SK-N-SH (cell line): ENCODE results near the gene NRL.
"Not testable (repeated sequence)": the region's sequence is repeated elsewhere in the genome, so short reads cannot be mapped to it uniquely, and the experiment has no call there.

Experiments used
- CHD2 ChIP-seq: fragments of 150-350 bp; IDR thresholded peaks from 2 replicates; pipeline ENCODE4 v1.6.1; 2018; ENCODE audit warnings: low read length; ENCODE audit not compliant: partially characterized antibody
- CTCF ChIP-seq: fragments of 200-600 bp; sonication (generic); IDR thresholded peaks from 2 replicates; pipeline ENCODE4 v1.6.1; 2017; ENCODE audit warnings: antibody characterized with exemption, mild to moderate bottlenecking, moderate library complexity
- EP300 ChIP-seq, 2 experiments: IDR thresholded peaks; 2 replicates each; pipeline versions ENCODE4 v1.4.0 to v1.6.1; 2012; ENCODE audit warnings: borderline replicate concordance in 1 of 2, low read depth in 1 of 2, low read length in 1 of 2
- POLR2AphosphoS5 ChIP-seq: IDR thresholded peaks from 2 replicates; pipeline ENCODE4 v1.6.1; 2012; ENCODE audit warnings: low read depth, low read length
- RCOR1 ChIP-seq: fragments of 150-350 bp; IDR thresholded peaks from 2 replicates; pipeline ENCODE4 v1.6.1; 2017; ENCODE audit warnings: antibody characterized with exemption, low read length
- ZBTB33 ChIP-seq: IDR thresholded peaks from 2 replicates; pipeline ENCODE4 v1.4.0; 2012; ENCODE audit warnings: low read depth, borderline replicate concordance
- TF ChIP-seq, protein P1 (sequence below): IDR thresholded peaks from 2 replicates; pipeline ENCODE4 v1.6.1; 2012; ENCODE audit warnings: mild to moderate bottlenecking, low read depth, low read length, moderate library complexity
- TF ChIP-seq, protein P2 (sequence below): IDR thresholded peaks from 2 replicates; pipeline ENCODE4 v1.4.0; 2012; ENCODE audit warnings: low read depth
- TF ChIP-seq, protein P3 (sequence below): IDR thresholded peaks from 2 replicates; pipeline ENCODE4 v1.4.0; 2012; ENCODE audit warnings: low read depth, borderline replicate concordance

GRCh38 chr14:24036963-24037657 is 77.6 kb downstream of the NRL start:
- TF ChIP-seq, protein P1, sequence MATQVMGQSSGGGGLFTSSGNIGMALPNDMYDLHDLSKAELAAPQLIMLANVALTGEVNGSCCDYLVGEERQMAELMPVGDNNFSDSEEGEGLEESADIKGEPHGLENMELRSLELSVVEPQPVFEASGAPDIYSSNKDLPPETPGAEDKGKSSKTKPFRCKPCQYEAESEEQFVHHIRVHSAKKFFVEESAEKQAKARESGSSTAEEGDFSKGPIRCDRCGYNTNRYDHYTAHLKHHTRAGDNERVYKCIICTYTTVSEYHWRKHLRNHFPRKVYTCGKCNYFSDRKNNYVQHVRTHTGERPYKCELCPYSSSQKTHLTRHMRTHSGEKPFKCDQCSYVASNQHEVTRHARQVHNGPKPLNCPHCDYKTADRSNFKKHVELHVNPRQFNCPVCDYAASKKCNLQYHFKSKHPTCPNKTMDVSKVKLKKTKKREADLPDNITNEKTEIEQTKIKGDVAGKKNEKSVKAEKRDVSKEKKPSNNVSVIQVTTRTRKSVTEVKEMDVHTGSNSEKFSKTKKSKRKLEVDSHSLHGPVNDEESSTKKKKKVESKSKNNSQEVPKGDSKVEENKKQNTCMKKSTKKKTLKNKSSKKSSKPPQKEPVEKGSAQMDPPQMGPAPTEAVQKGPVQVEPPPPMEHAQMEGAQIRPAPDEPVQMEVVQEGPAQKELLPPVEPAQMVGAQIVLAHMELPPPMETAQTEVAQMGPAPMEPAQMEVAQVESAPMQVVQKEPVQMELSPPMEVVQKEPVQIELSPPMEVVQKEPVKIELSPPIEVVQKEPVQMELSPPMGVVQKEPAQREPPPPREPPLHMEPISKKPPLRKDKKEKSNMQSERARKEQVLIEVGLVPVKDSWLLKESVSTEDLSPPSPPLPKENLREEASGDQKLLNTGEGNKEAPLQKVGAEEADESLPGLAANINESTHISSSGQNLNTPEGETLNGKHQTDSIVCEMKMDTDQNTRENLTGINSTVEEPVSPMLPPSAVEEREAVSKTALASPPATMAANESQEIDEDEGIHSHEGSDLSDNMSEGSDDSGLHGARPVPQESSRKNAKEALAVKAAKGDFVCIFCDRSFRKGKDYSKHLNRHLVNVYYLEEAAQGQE: not testable (repeated sequence)
- not testable (repeated sequence) for TF ChIP-seq ZBTB33; CTCF; POLR2AphosphoS5; RCOR1; EP300 (IDR thresholded peaks at IDR 0.05; ENCODE audit: borderline replicate concordance in 1 of 2, low read depth in 1 of 2, low read length in 1 of 2); CHD2
- TF ChIP-seq, protein P2, sequence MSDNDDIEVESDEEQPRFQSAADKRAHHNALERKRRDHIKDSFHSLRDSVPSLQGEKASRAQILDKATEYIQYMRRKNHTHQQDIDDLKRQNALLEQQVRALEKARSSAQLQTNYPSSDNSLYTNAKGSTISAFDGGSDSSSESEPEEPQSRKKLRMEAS: not testable (repeated sequence)
- TF ChIP-seq, protein P3, sequence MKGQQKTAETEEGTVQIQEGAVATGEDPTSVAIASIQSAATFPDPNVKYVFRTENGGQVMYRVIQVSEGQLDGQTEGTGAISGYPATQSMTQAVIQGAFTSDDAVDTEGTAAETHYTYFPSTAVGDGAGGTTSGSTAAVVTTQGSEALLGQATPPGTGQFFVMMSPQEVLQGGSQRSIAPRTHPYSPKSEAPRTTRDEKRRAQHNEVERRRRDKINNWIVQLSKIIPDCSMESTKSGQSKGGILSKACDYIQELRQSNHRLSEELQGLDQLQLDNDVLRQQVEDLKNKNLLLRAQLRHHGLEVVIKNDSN: not testable (repeated sequence)
